Endodermal cell (in vitro differentiated cells): ENCODE data around the gene DGKG. TPM values are rescaled to one million over a fixed set of nuclear protein-coding genes. Genes with fewer than 3 reads are reported as not detected.

Experiments used
- DNase-seq: peaks from one replicate; pipeline ENCODE4 v3.0.0-alpha.2; 2017
- H3K27ac ChIP-seq: 2 replicates; pipeline ENCODE4 v1.5.1; 2013; ENCODE audit warnings: mild to moderate bottlenecking, low read depth, low read length, moderate library complexity
- H3K27me3 ChIP-seq: 2 replicates; pipeline ENCODE4 v1.6.1; 2013; ENCODE audit warnings: mild to moderate bottlenecking, low read length, moderate library complexity; ENCODE audit not compliant: insufficient read depth, control insufficient read depth, poor library complexity, severe bottlenecking
- H3K36me3 ChIP-seq: 2 replicates; pipeline ENCODE4 v1.7.0; 2013; ENCODE audit warnings: mild to moderate bottlenecking, low read length, moderate library complexity; ENCODE audit not compliant: control insufficient read depth, insufficient read depth
- H3K4me1 ChIP-seq: one replicate; pipeline ENCODE4 v1.7.0; 2013; ENCODE audit warnings: low read length; ENCODE audit not compliant: control insufficient read depth, insufficient read depth
- H3K4me3 ChIP-seq: 2 replicates; pipeline ENCODE4 v1.5.1; 2013; ENCODE audit warnings: mild to moderate bottlenecking, low read length, moderate library complexity
- H3K9ac ChIP-seq: 2 replicates; pipeline ENCODE4 v1.6.1; 2013; ENCODE audit warnings: mild to moderate bottlenecking, low read length, moderate library complexity; ENCODE audit not compliant: poor library complexity, severe bottlenecking; ENCODE audit errors: extremely low read depth
- H3K9me3 ChIP-seq: 2 replicates; pipeline ENCODE4 v1.6.1; 2013; ENCODE audit warnings: mild to moderate bottlenecking, low read length, moderate library complexity; ENCODE audit not compliant: control insufficient read depth
- H3K27ac Mint-ChIP-seq: 2 replicates; pipeline ENCODE4 v1.8.0; 2020; ENCODE audit warnings: mixed read lengths
- H3K27me3 Mint-ChIP-seq: 2 replicates; pipeline ENCODE4 v1.8.0; 2021; ENCODE audit warnings: mild to moderate bottlenecking, mixed read lengths; ENCODE audit not compliant: insufficient read depth
- H3K36me3 Mint-ChIP-seq: 2 replicates; pipeline ENCODE4 v1.8.0; 2020; ENCODE audit warnings: low read depth, mixed read lengths
- H3K4me1 Mint-ChIP-seq: 2 replicates; pipeline ENCODE4 v1.8.0; 2020; ENCODE audit warnings: mixed read lengths
- H3K4me3 Mint-ChIP-seq: 2 replicates; pipeline ENCODE4 v1.8.0; 2020; ENCODE audit warnings: mild to moderate bottlenecking, moderate library complexity, mixed read lengths
- H3K9me3 Mint-ChIP-seq: 2 replicates; pipeline ENCODE4 v1.8.0; 2020; ENCODE audit warnings: mild to moderate bottlenecking, mixed read lengths
- WGBS, 2 experiments: methylation state at CpG; one replicate each; pipeline versions ENCODE4 v1.1.5 to v1.1.7; 2013; ENCODE audit warnings: missing lambda C conversion rate in 2 of 2, mixed read lengths in 1 of 2; ENCODE audit not compliant: insufficient coverage in 1 of 2, insufficient read length in 1 of 2; 5-methylcytosine and 5-hydroxymethylcytosine counted together
- total RNA-seq, 2 donors: library from RNA; stranded (reverse); fragmentation: NEBNext Ultra II Directional in 1 of 2; extraction: Animal tissue kit (Norgen Biotek cat#: 25700) in 1 of 2; gene quantifications; 2 replicates in 1 of 2; 3 replicates in 1 of 2; pipeline ENCODE4 v1.2.1, GENCODE V29; 2021
- TF ChIP-seq, protein P1 (sequence below): fragments of 200-600 bp; sonication (generic); conservative IDR thresholded peaks from 2 replicates; pipeline ENCODE4 v1.5.0; 2021; ENCODE audit warnings: antibody characterized with exemption, mild to moderate bottlenecking

Gene DGKG
- total RNA-seq, 2 donors from 2014 or later = 0.86 to 1.8 TPM

DNA sequence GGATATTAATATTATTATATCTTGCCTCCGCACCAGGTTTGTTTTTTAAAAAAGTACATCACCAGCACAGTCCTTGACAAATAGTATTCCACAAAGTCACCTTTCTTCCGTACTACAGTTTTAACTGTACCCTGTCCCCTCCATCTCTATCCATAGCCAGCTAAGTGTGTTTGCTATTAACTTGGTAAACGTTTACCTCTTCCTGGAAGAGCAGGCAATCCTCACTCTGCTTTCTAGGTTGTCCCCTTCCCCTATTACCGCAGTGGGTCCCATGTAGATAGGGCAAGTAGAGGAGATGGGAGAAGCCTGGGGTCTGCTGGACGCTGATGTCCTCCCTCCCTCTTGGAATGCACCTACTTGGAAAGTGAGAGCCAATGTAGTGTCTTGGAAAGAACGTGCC is 169.2 kb downstream of the DGKG start:
- Mint-ChIP-seq H3K9me3 (no peaks in the 10 kb centered on the region), H3K4me3 (peak overlapping the region; percentile 61), H3K36me3 (no peaks in the 10 kb centered on the region), H3K4me1 (peaks cover 7% of the 10 kb centered on the region), H3K27me3 (peaks cover 69% of the 10 kb centered on the region), H3K27ac (no peak overlapping the region)
- Histone ChIP-seq H3K36me3 (no peaks in the 10 kb centered on the region), H3K27me3 (peaks cover 92% of the 10 kb centered on the region), H3K9me3 (no peaks in the 10 kb centered on the region), H3K4me1 (no peaks in the 10 kb centered on the region), H3K9ac (no peak overlapping the region), H3K27ac (no peak overlapping the region), H3K4me3 (no peak overlapping the region)
- no peak for DNase-seq
- TF ChIP-seq, protein P1, sequence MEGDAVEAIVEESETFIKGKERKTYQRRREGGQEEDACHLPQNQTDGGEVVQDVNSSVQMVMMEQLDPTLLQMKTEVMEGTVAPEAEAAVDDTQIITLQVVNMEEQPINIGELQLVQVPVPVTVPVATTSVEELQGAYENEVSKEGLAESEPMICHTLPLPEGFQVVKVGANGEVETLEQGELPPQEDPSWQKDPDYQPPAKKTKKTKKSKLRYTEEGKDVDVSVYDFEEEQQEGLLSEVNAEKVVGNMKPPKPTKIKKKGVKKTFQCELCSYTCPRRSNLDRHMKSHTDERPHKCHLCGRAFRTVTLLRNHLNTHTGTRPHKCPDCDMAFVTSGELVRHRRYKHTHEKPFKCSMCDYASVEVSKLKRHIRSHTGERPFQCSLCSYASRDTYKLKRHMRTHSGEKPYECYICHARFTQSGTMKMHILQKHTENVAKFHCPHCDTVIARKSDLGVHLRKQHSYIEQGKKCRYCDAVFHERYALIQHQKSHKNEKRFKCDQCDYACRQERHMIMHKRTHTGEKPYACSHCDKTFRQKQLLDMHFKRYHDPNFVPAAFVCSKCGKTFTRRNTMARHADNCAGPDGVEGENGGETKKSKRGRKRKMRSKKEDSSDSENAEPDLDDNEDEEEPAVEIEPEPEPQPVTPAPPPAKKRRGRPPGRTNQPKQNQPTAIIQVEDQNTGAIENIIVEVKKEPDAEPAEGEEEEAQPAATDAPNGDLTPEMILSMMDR = no peak
- 64 to 87% methylated on average over 4 to 6 of the region's 6 CpGs for WGBS, 2 experiments

DNA sequence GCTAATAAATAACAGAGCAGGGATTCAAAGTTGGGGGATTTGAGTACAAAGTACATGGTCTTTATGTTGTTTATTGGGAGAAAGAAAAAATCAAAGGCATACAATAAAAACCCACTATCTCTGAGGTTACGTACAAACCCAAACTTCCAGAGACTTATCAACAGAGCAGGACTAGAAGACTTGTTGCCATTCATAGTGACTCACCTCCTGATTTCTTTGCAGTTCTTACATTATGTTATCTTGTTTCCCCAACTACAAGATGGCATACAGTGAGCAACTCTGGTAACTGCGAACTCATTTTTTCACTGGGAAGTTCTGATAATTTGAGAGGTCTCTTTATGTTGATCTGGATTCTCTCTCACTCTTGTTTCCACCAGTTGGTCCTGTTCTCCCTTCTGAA is 172.5 kb downstream of the DGKG start:
- Histone ChIP-seq H3K36me3 (no peaks in the 10 kb centered on the region), H3K27me3 (peaks cover 81% of the 10 kb centered on the region), H3K4me3 (no peak overlapping the region), H3K9ac (no peak overlapping the region), H3K4me1 (no peaks in the 10 kb centered on the region), H3K9me3 (no peaks in the 10 kb centered on the region), H3K27ac (no peak overlapping the region)
- Mint-ChIP-seq H3K4me3 (no peak overlapping the region), H3K9me3 (no peaks in the 10 kb centered on the region), H3K27ac (no peak overlapping the region), H3K36me3 (no peaks in the 10 kb centered on the region), H3K4me1 (peaks cover 16% of the 10 kb centered on the region), H3K27me3 (peaks cover 94% of the 10 kb centered on the region)
- TF ChIP-seq, protein P1 = no peak
- WGBS, 2 experiments = 84 to 100% methylated on average over 1 to 2 of the region's 2 CpGs
- no peak for DNase-seq

DNA sequence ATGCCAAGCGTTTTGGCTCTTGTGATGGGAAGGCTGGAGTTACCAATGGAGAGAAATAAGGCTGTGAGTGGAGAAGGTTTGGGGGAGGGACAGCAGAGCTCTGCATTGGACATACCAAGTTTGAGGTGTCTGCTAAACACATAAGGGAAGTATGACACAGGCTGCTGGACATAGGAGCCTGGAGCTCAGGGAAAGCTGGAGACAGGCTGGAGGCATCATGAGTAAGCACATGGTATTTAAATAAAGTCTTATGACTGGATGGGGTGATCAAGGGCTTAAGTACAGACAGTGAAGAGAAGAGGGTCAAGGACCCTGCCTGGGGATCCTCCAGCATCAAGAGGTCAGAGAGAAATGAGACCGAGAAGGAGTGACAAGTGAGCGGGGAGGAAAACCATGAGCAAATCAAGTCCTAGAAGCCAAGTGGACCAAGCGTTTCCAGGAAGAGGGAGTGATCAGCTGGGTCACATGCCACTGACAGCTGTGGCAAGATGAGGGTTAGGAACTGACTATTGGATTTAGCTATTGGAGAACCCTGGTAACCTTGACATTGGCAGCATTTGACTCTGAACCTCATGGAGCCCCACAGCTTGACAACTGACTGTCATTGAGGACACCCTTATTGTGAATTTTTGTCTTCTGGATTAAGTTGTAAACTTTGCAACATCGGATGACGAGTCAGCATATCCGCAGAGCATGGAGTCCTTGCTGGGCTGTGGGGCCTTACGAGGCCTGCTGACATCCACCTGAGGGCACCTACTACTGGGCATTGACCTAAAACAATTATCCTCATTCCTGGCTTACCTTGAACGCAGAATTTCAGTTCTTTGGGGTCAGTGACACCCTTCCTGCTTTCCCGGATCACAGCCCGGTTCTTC is 174.4 kb downstream of the DGKG start:
- 86 to 88% methylated on average over 11 of the region's 11 CpGs for WGBS, 2 experiments
- H3K27me3 Mint-ChIP-seq = peaks cover 79% of the 10 kb centered on the region
- H3K9me3 ChIP-seq = no peaks in the 10 kb centered on the region

More for the DNA sequence above, 174.4 kb downstream of the DGKG start:
- Mint-ChIP-seq H3K4me1 (peaks cover 9% of the 10 kb centered on the region), H3K4me3 (no peak overlapping the region), H3K9me3 (no peaks in the 10 kb centered on the region), H3K36me3 (no peaks in the 10 kb centered on the region), H3K27ac (no peak overlapping the region)
- H3K4me3 ChIP-seq = no peak overlapping the region
- no peak for DNase-seq
- no peak overlapping the region for H3K9ac ChIP-seq
- TF ChIP-seq, protein P1 = no peak
- H3K36me3 ChIP-seq = no peaks in the 10 kb centered on the region
- H3K27ac ChIP-seq = no peak overlapping the region
- peaks cover 71% of the 10 kb centered on the region for H3K27me3 ChIP-seq
- H3K4me1 ChIP-seq = no peaks in the 10 kb centered on the region
